K562 (cell line): ENCODE results near the gene SLC49A4.

Experiments
- SREBF2 ChIP-seq: sonication (generic); formaldehyde crosslinking; IDR thresholded peaks from 2 replicates; pipeline ENCODE4 v1.4.0; 2020; ENCODE audit warnings: mild to moderate bottlenecking, missing genetic modification reagents
- TOE1 ChIP-seq, 2 experiments: fragments of 450-650 bp in 1 of 2; sonication (generic) in 1 of 2; formaldehyde crosslinking in 1 of 2; IDR thresholded peaks; 2 replicates each; pipeline versions ENCODE4 v1.7.1 to v1.8.0; 2016 to 2022; ENCODE audit warnings: borderline replicate concordance in 2 of 2, mild to moderate bottlenecking in 2 of 2, antibody characterized with exemption in 1 of 2, inconsistent platforms in 1 of 2, low read depth in 1 of 2, missing genetic modification reagents in 1 of 2, moderate library complexity in 1 of 2
- TF ChIP-seq, protein P1 (sequence below): fragments of 450-650 bp; formaldehyde crosslinking; IDR thresholded peaks from 2 replicates; pipeline ENCODE4 v1.4.0; 2020; ENCODE audit warnings: mild to moderate bottlenecking, moderate library complexity
- TF ChIP-seq, protein P2 (sequence below), 3 experiments: IDR thresholded peaks in 2 of 3; conservative IDR thresholded peaks in 1 of 3; 2 replicates each; pipeline ENCODE4 v1.5.1; 2011 to 2012; ENCODE audit warnings: low read length in 3 of 3, mild to moderate bottlenecking in 3 of 3, control low read depth in 2 of 3, improper control_type of control experiment in 1 of 3, inconsistent platforms in 1 of 3, low read depth in 1 of 3, mixed read lengths in 1 of 3, moderate library complexity in 1 of 3; ENCODE audit not compliant: insufficient read depth in 2 of 3

DNA sequence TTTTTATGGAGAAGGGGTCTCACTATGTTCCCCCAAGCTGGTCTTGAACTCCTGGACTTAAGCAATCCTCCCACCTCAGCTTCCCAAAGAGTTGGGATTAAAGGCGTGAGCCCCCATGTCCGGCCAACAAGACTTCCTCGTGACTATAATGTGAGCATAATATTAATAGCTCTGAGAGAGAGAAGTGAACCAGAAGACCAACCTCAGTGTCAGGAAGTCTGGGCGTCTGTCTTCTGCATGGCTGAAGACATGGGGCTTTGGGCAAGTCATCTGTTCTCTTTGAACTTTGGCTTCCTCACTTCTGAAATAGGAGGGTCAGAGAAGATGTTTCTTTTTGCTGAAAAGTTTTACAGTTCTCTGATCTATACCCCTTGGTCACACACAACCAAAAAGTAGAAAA is 92.1 kb downstream of the SLC49A4 start:
- TF ChIP-seq TOE1 (IDR thresholded peaks at IDR 0.05; ENCODE audit: borderline replicate concordance) = no peak
- no peak for TF ChIP-seq TOE1 (CRISPR knock-in tag; IDR thresholded peaks at IDR 0.05; ENCODE audit: borderline replicate concordance, low read depth)
- TF ChIP-seq, protein P1, sequence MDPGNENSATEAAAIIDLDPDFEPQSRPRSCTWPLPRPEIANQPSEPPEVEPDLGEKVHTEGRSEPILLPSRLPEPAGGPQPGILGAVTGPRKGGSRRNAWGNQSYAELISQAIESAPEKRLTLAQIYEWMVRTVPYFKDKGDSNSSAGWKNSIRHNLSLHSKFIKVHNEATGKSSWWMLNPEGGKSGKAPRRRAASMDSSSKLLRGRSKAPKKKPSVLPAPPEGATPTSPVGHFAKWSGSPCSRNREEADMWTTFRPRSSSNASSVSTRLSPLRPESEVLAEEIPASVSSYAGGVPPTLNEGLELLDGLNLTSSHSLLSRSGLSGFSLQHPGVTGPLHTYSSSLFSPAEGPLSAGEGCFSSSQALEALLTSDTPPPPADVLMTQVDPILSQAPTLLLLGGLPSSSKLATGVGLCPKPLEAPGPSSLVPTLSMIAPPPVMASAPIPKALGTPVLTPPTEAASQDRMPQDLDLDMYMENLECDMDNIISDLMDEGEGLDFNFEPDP = no peak
- no peak for TF ChIP-seq SREBF2 (CRISPR knock-in tag)
- TF ChIP-seq, protein P2, sequence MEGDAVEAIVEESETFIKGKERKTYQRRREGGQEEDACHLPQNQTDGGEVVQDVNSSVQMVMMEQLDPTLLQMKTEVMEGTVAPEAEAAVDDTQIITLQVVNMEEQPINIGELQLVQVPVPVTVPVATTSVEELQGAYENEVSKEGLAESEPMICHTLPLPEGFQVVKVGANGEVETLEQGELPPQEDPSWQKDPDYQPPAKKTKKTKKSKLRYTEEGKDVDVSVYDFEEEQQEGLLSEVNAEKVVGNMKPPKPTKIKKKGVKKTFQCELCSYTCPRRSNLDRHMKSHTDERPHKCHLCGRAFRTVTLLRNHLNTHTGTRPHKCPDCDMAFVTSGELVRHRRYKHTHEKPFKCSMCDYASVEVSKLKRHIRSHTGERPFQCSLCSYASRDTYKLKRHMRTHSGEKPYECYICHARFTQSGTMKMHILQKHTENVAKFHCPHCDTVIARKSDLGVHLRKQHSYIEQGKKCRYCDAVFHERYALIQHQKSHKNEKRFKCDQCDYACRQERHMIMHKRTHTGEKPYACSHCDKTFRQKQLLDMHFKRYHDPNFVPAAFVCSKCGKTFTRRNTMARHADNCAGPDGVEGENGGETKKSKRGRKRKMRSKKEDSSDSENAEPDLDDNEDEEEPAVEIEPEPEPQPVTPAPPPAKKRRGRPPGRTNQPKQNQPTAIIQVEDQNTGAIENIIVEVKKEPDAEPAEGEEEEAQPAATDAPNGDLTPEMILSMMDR (IDR thresholded peaks at IDR 0.05 in 2 of 3, conservative IDR thresholded peaks at IDR 0.05 in 1 of 3; ENCODE audit: insufficient read depth in 2 of 3, low read depth in 1 of 3, low read length in 3 of 3) = no peak
